ENCODE measurements around the gene CHRNE.

The CHRNE gene

GRCh38 chr17:4851084-4851483 lies 51.8 kb downstream of the CHRNE start:
- POLR2A ChIA-PET: interaction anchor here (0.6 kb wide), 1 partner anchor 418 kb away, joined by 4 read pairs; no protein-coding TSS in a partner anchor
- CTCF ChIA-PET: interaction anchor here (0.6 to 2.0 kb wide), 2 partner anchors 17 to 19 kb away, joined by 3 to 4 read pairs; no protein-coding TSS in a partner anchor
- Histone ChIP-seq H3K9me3 (ENCODE audit: control extremely low read depth in 1 of 5, control insufficient read depth in 4 of 5, insufficient read depth in 2 of 5, low read depth in 1 of 5, low read length in 4 of 5) (no peaks in the 10 kb centered on the region), H3K36me3 (ENCODE audit: control insufficient read depth in 4 of 4, insufficient read depth in 4 of 4, low read length in 3 of 4) (peaks cover 0 to 3% (median 0%) of the 10 kb centered on the region in 4 experiments), H3K4me1 (ENCODE audit: control extremely low read depth in 1 of 4, control insufficient read depth in 4 of 4, insufficient read depth in 4 of 4, low read length in 3 of 4) (peaks cover 0 to 12% (median 3%) of the 10 kb centered on the region in 4 experiments), H3K4me3 (ENCODE audit: control insufficient read depth in 1 of 7, extremely low read depth in 1 of 7, insufficient read depth in 4 of 7, low read depth in 2 of 7, low read length in 6 of 7) (no peak overlapping the region), H3K27me3 (replicated peaks in 2 of 5; ENCODE audit: control insufficient read depth in 4 of 5, insufficient read depth in 5 of 5, low read length in 4 of 5) (peaks cover 0 to 12% (median 7%) of the 10 kb centered on the region in 5 experiments), H3K27ac (ENCODE audit: insufficient read depth in 1 of 2, low read depth in 1 of 2, low read length in 2 of 2, poor library complexity in 1 of 2, severe bottlenecking in 2 of 2) (no peak overlapping the region)
- no peak for DNase-seq
- no CpG with 5 or more reads among the region's 3 CpGs for WGBS (ENCODE audit: insufficient coverage)

GRCh38 chr17:4850246-4850645 lies 52.7 kb downstream of the CHRNE start:
- Histone ChIP-seq H3K4me3 (ENCODE audit: control insufficient read depth in 1 of 7, extremely low read depth in 1 of 7, insufficient read depth in 4 of 7, low read depth in 2 of 7, low read length in 6 of 7) (no peak overlapping the region), H3K4me1 (ENCODE audit: control extremely low read depth in 1 of 4, control insufficient read depth in 4 of 4, insufficient read depth in 4 of 4, low read length in 3 of 4) (peaks cover 0 to 12% (median 3%) of the 10 kb centered on the region in 4 experiments), H3K9me3 (ENCODE audit: control extremely low read depth in 1 of 5, control insufficient read depth in 4 of 5, insufficient read depth in 2 of 5, low read depth in 1 of 5, low read length in 4 of 5) (no peaks in the 10 kb centered on the region), H3K27ac (ENCODE audit: insufficient read depth in 1 of 2, low read depth in 1 of 2, low read length in 2 of 2, poor library complexity in 1 of 2, severe bottlenecking in 2 of 2) (no peak overlapping the region), H3K27me3 (replicated peaks in 2 of 5; ENCODE audit: control insufficient read depth in 4 of 5, insufficient read depth in 5 of 5, low read length in 4 of 5) (peaks cover 0 to 12% (median 7%) of the 10 kb centered on the region in 5 experiments), H3K36me3 (ENCODE audit: control insufficient read depth in 4 of 4, insufficient read depth in 4 of 4, low read length in 3 of 4) (peaks cover 0 to 3% (median 0%) of the 10 kb centered on the region in 4 experiments)
- WGBS (ENCODE audit: insufficient coverage): 92% methylated on average over 2 of the region's 2 CpGs
- ChIA-PET POLR2A (no interaction called here), CTCF (interaction anchor here (0.6 to 2.0 kb wide), 3 partner anchors 16 to 510 kb away, joined by 3 to 4 read pairs (median 4); partner anchors contain the start of gene GLTPD2)
- no peak for DNase-seq

- ChIA-PET POLR2A (no interaction called here), CTCF (interaction anchor here (1.5 kb wide), 1 partner anchor 60 kb away, joined by 4 read pairs; the partner anchor contains the start of gene GLTPD2)
Measured at GRCh38 chr17:4849011-4849536, 53.8 kb downstream of the CHRNE start.

More at GRCh38 chr17:4849011-4849536, 53.8 kb downstream of the CHRNE start:
- DNase-seq: no peak
- Histone ChIP-seq H3K27ac (ENCODE audit: insufficient read depth in 1 of 2, low read depth in 1 of 2, low read length in 2 of 2, poor library complexity in 1 of 2, severe bottlenecking in 2 of 2) (no peak overlapping the region), H3K27me3 (replicated peaks in 2 of 5; ENCODE audit: control insufficient read depth in 4 of 5, insufficient read depth in 5 of 5, low read length in 4 of 5) (peaks cover 0 to 12% (median 7%) of the 10 kb centered on the region in 5 experiments), H3K36me3 (ENCODE audit: control insufficient read depth in 4 of 4, insufficient read depth in 4 of 4, low read length in 3 of 4) (peaks cover 0 to 3% (median 0%) of the 10 kb centered on the region in 4 experiments), H3K4me3 (ENCODE audit: control insufficient read depth in 1 of 7, extremely low read depth in 1 of 7, insufficient read depth in 4 of 7, low read depth in 2 of 7, low read length in 6 of 7) (no peak overlapping the region), H3K9me3 (ENCODE audit: control extremely low read depth in 1 of 5, control insufficient read depth in 4 of 5, insufficient read depth in 2 of 5, low read depth in 1 of 5, low read length in 4 of 5) (no peaks in the 10 kb centered on the region), H3K4me1 (ENCODE audit: control extremely low read depth in 1 of 4, control insufficient read depth in 4 of 4, insufficient read depth in 4 of 4, low read length in 3 of 4) (peaks cover 0 to 12% (median 3%) of the 10 kb centered on the region in 4 experiments)
- 98% methylated on average over 5 of the region's 5 CpGs for WGBS (ENCODE audit: insufficient coverage)

Measured in common myeloid progenitor, CD34-positive (primary cell).